ENCODE measurements around the gene ASF1B.
"Not testable (repeated sequence)": the region's sequence is repeated elsewhere in the genome, so short reads cannot be mapped to it uniquely, and the experiment has no call there.

ASF1B gene

DNA sequence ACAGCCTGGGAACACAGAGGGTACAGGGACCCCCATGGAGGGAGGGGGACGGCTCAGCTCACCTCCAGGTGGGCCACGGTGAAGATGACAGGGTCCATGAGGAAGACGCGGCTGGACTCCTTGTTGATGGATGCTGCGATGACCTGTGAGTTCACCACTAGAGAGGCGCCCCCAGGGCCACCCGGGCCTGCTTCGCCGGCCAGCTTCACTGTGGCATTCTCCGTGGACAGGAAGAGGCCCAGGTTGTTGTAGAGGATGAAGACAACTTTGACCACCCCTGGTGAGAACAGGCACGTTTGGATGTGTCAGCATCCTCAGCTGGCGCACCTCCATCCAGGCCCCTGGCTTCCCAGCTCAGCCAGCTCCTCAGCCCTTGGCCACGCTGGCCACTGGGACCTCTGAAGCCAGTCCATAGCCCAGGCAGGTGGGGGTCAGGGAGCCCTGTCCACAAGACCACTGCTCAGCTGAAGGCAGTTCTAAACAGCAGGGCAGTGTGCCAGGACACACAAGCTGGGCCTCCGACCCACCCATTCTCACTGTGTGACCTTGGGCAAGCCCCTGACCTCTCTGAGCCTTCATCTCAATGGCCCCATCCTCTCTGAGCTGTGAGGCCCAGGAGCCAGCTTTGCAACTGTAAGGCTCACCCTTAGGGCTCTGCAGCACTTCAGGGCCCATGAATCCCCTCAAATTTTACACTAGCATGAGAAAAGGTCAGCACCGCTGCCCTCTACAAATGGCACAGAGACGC, 22.1 kb upstream of the ASF1B start:
- no peak for DNase-seq

DNA sequence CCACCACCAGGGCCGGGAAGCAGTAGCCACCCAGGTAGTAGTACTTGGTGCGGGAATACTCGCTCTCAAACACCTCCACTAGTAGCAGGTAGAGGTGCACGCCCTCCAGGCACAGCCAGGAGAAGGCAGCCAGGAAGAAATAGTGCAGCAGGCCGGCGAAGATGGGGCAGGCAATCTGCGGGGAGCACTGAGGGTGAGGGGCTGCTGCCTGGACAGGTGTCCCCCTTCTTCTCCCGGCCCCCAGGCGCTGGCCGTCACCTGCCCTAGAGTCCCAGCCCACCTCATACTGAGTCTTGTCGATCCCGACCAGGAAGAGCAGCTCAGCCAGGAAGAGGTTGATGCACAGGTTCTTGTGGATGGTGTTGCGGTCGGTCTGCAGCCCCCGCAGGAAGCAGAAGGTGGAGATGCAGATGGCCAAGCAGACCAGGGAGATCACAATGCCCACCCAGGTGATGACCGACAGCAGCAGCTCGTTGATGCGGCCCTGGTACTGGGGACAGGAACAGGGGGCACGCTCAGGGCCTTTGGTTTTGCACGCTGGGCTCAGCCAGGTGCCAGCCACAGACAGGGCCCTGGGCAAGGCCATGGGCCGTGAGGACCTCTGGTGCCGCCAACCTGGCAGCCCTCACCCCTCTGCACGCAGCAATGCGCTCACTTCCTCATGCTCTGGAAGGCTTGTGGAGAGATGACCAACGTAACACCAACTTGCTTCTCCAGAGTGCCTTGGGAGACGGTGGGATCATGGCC, 20.8 kb upstream of the ASF1B start:
- DNase-seq = no peak

DNA sequence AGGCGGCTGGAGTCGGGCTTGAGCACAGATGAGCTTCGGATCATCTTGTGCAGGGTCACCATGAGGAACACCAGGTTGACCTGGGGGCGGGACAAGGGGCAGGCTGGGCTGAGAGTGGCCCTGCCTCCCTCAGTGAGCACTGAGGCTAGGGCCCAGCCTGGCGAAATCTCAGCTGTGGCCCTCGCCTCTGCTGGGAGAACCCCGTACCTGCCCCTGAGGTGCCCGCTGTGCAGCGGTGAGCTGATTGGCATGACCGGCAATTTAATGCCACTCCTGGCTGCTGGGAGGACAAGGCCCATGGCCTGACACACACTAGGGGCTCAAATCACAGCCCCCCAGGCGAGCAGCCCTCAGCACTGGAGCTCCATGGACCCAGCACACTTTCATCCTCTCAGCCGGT, 19.7 kb upstream of the ASF1B start:
- no peak for DNase-seq

DNA sequence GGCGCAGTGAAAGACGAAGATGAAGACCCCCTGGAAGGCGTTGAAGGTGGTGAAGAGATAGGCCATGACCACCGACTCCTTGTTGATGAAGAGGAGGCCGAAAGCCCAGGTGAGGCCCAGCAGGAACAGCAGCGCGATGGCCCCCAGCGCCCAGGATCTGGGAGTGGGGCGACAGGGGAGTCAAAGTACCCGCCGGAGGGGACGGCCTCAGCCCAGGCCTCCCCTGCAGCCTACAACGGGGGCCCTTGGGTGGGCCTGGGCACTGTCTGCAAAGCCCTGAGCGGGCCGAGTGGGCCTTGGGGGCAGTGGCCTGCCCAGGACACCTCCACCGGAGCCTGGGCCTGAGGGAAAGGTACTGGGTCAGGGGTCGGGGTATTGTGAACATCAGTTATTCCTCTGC, 19.0 kb upstream of the ASF1B start:
- no peak for DNase-seq

DNA sequence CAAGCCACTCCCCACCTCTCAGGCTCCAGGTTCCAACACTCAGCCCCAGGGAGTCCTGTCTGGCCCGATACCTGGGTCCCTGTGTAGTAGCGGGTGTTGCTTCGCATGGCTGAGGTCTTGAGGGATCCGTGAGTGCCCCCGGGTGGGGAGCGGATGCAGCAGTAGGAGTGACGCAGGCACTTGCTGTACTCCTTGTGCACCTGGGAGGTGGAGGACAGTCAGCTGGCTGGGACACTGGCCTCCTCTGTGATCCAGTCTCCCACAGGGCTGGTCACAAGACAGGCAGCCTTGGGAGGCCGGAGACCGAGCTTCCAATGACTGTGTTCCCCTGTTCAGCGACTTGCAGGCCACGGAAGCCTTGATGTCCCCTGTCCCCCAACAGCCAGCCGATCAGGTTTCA, 16.3 kb upstream of the ASF1B start:
- no peak for DNase-seq

DNA sequence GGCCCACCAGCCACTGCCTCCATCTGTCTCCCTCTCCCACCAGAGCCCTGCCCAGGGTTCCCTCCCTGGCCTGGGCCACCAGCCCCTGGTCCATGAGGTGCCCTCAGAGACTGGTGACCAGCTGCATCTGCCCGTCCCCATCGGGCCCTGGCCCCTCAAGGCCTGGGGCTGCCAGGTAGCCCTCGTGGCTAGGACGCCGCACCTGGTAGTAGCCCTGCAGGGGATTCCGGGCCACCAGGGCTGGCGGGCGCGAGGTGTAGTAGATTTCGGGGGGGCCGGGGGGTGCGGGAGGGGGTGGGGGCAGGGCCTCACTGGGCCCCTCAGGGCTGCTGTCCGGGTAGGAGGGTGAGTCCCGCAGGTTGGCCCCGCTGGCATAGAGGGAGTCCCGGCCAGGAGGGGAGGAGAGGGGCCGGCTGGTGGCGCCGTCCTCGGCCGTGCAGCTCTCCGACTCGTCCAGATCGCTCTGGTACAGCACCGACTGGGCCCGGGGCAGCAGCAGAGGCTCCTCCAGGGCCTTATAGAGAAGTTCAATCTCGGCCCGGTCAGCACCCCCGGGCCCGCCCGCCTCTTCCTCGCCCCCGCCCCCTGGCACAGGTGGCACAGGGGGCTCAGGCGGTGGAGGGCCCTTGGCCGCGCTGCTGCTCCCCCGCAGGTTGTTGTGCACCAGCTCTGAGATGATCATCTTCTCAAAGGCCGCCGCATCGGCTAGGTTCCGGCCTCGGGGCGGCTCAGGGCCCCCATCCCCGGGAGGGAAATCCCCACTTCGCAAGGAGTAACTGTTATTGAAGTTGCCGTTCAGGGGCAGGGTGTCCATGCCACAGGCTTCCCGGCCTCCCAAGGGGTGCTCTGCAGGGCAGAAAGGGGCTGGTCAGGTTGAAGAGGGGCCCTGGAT, 14.6 kb upstream of the ASF1B start:
- no peak for DNase-seq

DNA sequence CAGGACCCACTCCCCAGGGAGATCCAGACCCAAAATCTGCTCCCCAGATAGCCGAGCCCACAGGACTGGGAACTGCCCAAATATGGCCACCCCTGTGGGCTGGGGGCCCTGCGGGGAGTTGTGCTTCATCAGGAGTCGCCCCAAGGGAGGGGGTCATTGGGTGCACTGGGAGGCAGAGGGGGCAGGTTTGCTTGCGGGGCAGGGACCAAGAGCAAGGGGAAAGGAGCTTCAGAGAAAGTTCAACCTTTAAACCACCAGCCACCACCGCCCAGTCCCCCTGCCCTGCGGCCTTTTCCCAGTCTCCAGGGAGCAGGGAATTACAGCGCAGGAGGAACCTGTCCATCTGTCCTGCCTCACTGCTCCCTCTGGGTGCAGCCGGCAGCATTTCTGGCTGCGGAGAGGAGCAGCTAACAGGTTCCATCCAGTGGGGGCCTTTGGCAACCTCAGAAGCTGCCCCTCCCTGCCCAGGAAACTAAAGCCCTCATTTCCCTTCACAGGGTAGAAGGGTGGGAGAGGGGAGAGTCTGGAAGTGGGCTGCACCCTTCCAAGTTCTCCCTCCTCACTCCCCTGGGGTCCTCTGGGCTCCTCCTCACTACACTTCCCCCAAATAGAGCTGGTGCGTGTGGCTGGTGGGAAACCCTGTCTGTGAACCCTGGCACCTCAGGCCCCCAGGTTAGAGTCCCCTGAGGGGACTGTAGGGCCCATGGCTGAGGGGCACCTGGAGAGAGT, 13.8 kb upstream of the ASF1B start:
- DNase-seq = no peak

DNA sequence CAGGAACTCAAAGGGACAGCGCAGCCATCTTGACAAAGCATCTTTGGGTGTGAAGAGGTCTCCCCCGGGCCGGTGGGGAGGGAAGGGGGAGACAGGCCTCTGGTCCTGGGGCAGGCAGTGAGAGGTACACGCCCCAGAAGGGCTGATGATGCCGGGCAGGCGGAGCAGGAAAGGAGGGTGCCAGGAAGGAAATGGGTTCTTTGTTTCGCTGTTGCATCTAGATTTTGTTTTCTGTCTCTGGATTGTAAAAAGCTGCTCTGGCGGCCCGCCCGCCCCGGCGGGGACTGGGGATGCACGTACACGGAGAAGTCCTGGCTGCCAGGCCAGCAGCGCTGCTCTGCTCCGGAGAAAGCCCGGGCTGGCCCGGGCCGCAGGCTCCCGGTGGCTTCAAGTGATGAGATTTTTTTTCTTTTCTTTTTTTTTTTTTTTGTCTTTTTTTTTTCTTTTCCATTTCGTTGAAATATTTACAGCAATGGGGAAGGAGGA, 13.2 kb upstream of the ASF1B start:
- no peak for DNase-seq

DNA sequence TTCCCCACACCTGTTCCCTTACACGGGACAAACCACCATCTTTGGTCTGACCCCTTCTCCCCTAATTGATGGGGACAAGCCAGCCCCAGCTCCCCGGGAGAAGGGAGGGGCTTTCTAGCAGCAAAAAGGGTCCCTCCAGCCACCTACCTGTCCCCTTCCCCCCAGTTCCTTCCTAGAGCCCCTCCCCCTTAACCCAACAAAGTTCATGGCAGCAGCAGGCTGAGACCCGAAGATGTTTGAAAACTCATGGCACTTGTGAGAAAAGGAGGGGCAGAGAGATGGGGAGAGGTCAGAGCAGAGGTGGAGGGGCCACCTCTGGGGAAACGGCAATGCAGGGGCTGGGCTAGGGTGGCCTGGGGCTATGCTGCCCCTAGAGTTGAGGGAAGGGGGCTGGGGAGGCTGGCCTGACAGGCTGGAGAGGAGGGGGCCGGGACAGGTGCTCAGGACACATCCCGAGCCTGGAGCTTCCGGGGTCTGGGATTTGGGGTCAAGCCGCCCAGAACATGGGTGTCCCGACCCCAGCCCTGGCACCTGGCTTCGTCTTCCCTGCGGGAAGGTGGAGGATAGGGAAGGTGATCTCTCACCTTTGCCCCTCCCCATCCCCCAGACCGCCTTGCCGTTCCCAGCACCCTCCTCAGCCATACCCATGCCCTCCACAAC, 12.5 kb upstream of the ASF1B start:
- no peak for DNase-seq

DNA sequence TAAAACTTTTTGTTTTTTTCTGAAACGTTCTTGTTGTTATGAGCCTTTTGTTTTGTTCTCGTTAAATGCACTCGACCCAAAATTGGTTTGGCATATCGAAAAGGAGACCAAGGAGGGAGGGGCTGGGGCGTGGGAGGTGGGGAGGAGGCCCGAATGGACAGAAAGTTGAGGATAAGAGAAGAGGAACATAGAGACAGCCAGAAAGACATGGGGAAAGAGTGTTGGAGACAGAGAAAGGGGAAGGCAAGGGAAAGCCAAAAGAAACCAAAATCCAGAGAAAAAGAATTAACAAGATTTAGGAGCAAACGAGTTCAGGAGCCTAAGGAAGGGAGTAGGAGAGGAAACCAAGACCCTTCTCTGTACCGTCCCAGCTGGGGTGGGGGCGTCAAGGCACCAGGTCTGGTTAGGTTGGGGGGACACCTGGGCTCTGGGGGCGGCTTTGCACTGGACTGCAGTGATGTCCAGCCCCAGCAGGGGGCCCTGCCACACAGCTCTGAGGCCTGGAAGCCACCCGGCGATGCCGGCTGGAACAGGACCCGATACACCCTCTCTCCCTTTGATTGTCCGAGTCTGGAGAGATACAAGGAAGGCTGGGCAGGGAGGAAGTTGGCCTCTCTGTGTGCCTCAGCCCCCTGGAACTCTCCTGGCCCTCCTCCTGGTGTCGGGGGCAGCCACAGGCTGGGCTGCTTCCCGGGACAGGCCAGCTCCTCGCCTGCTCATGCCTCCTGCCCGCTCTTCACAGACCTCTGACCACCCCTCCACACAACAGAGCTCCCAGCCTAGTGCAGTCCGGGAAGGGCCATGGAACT, 11.6 kb upstream of the ASF1B start:
- no peak for DNase-seq

DNA sequence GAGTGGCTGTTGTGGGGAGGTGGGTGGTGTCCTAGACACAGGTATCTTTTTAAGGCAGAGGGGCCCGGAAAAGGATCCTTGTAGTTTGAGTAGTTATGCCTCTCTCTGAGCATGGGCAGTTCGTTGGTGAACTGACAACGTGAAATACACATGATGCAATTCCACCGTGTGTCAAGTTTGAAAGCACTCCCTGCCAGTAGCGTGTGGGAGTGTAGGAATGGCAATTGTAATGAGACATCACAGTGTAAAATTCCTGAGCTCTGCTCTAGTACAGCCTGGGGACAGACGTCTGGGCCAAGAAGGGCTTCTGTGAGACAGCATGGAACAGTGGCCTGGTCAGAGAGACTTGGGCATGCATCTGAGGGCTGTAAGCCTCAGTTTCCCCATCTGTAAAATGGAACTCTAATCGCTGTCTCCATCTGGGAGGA, 10.4 kb upstream of the ASF1B start:
- no peak for DNase-seq

DNA sequence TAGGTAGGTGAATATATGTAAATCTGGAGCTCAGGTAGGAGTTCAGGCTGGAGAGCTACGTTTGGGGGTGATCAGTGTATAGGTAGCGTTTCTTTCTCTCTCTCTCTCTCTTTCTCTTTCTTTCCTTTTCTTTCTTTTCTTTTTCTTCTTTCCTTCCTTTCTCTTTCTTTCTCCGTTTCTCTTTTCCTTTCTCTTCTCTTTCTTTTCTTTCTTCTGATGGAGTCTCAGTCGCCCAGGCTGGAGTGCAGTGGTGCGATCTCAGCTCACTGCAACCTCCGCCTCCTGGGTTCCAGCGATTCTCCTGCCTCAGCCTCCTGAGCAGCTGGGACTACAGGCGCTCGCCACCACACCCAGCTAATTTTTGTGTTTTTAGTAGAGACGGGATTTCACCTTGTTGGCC, 9.8 kb upstream of the ASF1B start:
- not testable (repeated sequence) for DNase-seq

DNA sequence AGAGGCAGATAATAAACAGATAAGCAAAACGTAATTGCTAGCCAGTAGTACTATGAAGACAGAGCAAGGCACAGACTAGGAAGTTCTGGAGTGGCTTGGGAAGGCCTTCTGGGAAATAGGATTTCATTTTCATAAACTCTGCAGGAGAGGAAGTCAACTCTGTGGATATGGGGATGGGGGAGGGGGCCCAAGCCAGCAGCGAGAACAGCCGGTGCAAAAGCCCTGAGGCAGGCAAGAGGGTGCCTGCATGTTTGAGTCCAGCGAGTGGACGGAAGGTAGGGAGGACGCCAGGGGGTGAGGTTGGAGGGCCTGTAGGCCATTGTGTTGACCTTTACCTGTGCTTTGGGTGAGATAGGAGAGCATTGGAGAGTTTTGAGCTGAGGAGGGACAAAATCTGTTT, 9.0 kb upstream of the ASF1B start:
- no peak for DNase-seq

DNA sequence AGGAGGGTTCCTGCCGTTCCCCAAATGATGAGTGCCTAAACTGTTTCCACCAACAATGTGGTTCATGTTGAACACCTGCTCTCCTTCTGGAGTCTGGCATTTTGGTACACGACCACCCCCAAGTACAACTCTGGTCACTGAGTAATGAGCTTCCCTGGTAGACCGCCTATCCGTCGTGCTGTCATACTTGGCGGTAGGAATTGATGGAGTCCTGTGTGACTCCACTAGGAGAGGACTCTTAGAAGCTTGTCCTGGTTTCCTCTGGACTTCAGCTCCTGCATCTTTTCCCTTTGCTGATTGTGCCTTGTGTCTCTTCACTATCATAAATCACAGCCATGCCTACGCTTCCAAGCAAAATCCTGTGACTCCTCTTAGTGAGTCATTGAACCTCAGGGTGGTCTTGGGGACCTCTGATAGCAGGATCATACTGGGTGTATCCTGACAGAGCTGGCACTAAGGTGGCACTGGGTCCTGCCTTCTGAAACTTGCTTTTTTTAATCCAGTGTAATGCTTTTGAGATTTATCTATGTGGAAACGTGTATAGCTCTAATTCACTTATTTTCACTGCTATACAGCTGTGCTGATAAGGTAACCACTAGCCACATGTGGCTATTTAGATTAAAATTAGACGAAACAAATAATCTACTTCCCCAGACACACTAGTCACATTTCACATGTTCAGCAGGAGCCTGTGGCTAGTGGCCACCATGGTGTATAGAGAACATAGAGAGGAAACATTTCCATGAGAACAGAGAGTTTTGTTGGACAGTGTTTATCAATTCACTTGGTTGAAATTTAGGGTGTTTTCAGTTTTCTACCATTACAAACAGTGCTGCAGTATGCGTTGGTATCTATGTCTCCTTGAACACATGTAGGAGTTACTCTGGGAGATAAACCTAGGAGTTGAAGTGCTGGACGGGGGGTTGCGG, 6.1 kb upstream of the ASF1B start:
- no peak for DNase-seq

DNA sequence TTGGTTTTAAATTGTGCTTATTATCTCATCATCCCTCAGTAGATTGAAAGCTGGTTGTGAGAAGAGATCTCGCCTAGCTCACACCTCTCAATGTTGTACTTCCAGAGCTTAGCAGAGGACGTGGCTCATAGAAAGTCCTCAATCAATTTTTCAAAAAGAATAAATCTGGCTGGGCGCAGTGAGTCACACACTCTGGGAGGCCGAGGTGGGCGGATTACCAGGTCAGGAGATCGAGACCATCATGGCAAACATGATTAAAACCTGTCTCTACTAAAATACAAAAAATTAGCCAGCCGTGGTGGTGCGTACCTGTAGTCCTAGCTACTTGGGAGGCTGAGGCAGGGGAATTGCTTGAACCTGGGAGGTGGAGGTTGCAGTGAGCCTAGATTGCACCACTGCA, 4.7 kb upstream of the ASF1B start:
- no peak for DNase-seq

DNA sequence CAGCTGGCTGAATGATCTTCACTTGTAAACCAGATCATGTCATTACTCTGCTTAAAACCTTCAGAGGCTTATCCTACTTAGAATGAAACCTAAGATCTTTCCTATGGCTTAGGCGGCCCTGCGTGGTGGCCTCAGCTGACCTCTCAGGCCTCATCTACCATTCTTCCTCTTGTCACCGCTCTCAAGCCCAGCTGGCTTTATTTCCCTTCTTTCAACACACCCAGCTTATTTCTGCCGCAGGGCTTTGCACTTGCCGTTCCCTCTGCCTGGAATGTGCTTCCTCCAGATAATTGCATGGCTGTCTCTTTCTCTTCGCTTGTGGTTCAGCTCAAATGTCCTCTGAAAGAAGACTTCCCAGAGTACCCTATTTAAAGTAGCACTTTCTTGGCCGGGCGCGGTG, 3.6 kb upstream of the ASF1B start:
- no peak for DNase-seq

DNA sequence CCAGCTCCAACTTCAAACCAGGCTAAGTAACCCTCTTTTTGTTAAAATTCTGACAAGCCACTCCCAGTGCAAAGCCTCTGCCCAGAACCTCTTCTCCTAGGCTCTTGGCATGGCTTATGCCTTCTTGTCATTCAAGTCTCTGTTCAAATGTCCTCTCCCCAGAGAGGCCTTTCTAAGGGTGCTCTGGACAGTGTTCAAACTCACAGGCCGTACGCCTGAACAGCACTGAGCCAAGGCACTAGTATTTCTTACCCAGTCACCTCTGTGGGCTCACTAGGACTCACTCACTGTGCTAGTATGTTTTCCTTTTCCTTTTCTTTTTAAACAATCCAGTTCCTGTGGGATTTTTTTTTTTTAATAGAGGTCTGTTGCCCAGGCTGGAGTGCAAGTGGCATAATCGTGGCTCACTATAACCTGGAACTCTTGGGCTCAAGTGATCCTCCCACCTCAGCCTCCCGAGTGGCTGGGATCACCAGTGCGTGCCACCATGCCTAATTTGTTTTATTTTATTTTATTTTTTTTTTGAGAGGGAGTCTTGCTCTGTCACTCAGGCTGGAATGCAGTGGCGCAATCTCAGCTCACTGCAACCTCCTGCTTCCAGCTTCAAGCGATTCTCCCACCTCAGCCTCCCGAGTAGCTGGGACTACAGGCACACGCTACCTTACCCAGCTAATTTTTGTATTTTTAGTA, 2.3 kb upstream of the ASF1B start:
- no peak for DNase-seq

DNA sequence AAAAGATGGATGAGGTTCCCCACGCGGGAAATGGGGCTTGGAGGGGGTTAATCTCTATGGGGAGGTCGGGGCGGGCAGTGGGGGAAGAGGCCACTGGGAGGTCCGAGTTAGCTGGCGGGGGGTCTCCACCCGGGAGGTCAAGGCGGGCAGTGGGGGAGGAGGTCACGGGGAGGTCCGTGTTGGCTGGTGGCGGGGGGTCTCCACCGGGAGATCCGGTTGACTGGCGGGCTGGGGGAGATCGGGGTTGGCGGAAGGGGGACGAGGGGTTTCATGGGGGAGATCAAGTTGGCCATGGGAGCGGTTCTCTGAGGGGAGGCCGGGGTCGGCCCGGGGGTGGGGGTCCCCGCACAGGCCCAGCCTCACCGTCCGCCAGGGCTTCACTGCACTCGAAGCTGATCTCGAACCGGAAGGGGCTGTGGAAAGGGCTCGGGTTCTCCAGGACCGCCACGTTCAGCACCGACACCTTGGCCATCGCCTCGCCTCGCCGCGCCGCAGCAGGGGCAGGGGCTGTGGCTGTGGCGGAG, 342 bp downstream of the ASF1B start:
- DNase-seq = no peak

DNA sequence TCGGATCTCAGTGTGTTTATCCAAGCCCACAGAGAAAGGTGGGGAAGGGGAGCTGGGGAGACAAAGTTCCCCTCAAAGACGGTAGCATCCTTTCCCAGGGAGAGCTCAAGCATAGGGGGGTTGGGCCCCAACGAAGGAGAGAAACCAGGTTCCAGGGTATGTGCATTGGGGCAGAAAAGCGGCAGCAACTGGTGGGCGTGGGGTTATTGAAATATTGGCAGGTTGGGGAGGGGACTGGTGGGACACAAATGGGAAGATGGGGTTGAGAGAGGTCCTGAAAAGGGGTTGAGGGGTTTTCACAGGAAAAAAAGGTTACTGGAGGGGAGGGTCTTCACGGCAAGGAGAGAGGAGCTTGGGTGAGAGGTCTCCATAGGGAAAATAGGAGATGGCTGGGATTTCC, 1.0 kb downstream of the ASF1B start:
- DNase-seq = no peak
